Bronchial epithelial cell (primary cell): ENCODE data around the gene GLRA3. TPM values are rescaled to one million over a fixed set of nuclear protein-coding genes. Genes with fewer than 3 reads are reported as not detected.

ENCODE experiments used
- DNase-seq: peaks from one replicate; pipeline ENCODE4 v3.0.0-alpha.2; 2010; ENCODE audit warnings: low read depth
- FAIRE-seq: peaks from 2 replicates; lab custom pipeline; 2011; peaks lifted over from hg19 to GRCh38; lab: Jason Lieb, UNC
- H3K27me3 ChIP-seq: 2 replicates; pipeline ENCODE4 v1.5.1; 2011; ENCODE audit warnings: low read length; ENCODE audit not compliant: control insufficient read depth, insufficient read depth
- H3K36me3 ChIP-seq: 2 replicates; pipeline ENCODE4 v1.5.1; 2011; ENCODE audit warnings: low read length; ENCODE audit not compliant: control insufficient read depth, insufficient read depth
- H3K4me3 ChIP-seq: 2 replicates; pipeline ENCODE4 v1.5.1; 2011; ENCODE audit warnings: mild to moderate bottlenecking, low read depth, low read length, control low read depth
- total RNA-seq: library from RNA; depleted of rRNA; stranded (reverse); fragments of >200 nt; gene quantifications from 2 replicates; pipeline ENCODE4 v1.2.1, GENCODE V29; 2014
- TF ChIP-seq, protein P1 (sequence below): IDR thresholded peaks from 2 replicates; pipeline ENCODE4 v1.5.1; 2011; ENCODE audit warnings: mild to moderate bottlenecking, moderate library complexity, low read length, control low read depth, inconsistent platforms; ENCODE audit not compliant: insufficient read depth, severe bottlenecking

The GLRA3 gene
- total RNA-seq, 1 donor from 2014 or later, result not detected

DNA sequence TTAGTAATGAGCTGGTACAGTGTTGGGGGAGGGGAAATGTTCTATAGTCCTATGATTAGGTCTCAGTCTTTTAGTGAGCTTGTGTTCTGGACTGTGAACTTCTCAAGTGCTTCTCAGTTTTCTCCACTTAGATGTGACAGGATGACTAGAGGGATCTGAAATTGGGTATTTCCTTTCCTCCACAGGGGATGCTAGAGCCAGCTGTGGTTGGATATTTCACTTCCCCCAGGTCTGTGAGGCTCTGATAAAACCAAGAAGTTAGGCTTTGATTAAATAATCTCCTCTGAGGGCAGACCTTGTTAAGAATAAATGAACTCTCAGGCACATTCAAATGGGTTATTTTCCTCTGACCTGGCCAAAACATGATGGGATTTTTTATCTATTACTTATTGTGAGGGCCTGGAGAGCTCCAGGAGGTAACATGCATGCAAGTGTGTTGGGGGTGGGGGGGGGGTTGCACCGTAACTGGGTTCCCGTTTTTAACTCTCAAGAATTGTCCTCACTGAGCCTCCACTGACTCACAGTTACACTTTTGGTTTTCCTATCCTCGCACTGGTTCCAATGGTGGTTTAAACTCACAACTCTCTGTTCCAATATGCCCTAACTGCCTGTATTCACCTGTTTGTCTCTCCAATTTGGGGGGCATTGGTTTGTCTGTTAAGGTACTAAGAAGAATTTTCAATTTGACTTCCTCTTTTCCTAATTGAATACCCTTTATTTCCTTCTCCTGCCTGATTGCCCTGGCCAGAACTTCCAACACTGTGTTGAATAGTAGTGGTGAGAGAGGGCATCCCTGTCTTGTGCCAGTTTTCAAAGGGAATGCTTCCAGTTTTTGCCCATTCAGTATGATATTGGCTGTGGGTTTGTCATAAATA is 28.1 kb upstream of the GLRA3 start:
- Histone ChIP-seq H3K27me3 (no peaks in the 10 kb centered on the region), H3K36me3 (no peaks in the 10 kb centered on the region), H3K4me3 (no peak overlapping the region)
- TF ChIP-seq, protein P1, sequence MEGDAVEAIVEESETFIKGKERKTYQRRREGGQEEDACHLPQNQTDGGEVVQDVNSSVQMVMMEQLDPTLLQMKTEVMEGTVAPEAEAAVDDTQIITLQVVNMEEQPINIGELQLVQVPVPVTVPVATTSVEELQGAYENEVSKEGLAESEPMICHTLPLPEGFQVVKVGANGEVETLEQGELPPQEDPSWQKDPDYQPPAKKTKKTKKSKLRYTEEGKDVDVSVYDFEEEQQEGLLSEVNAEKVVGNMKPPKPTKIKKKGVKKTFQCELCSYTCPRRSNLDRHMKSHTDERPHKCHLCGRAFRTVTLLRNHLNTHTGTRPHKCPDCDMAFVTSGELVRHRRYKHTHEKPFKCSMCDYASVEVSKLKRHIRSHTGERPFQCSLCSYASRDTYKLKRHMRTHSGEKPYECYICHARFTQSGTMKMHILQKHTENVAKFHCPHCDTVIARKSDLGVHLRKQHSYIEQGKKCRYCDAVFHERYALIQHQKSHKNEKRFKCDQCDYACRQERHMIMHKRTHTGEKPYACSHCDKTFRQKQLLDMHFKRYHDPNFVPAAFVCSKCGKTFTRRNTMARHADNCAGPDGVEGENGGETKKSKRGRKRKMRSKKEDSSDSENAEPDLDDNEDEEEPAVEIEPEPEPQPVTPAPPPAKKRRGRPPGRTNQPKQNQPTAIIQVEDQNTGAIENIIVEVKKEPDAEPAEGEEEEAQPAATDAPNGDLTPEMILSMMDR, result no peak
- FAIRE-seq (no peak), DNase-seq (no peak)

DNA sequence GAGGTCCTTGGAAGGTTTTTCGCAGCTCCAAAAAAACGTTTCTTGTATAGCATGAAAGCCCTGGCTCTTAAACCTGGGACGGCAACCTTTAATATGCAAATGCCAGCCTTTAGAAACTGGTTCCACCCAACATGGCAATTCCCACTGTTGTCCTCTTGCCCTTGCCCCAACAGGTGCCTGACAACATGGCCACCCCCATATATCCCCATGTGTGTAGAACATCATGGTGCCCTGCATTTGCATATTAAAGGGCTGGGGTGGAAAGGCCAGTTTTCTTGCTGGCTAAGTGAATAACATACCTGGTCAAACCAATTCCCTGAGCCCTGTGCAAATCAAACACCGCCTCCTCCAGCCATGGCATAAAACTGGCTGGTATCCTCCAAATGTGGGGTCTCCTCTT is 26.0 kb upstream of the GLRA3 start:
- Histone ChIP-seq H3K4me3 (no peak overlapping the region), H3K36me3 (no peaks in the 10 kb centered on the region), H3K27me3 (no peaks in the 10 kb centered on the region)
- no peak for FAIRE-seq
- TF ChIP-seq, protein P1, result no peak
- no peak for DNase-seq

DNA sequence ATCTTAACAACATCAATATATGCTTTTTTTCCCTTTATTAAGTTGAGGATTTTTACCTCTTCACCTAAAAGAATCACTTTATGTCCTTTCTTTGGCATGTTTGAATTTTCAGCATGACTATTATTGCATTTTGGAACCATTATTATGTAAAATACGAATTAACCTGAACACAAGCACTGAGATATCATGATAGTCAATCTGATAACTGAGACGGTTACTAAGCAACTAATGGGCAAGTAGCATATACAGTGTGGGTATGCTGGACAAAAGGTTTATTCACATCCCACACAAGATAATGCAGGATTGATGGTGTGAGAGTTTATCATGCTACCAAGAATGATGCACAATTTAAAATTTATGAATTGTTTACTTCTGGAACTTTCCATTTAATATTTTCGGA is 24.6 kb upstream of the GLRA3 start:
- FAIRE-seq (no peak), DNase-seq (no peak)
- Histone ChIP-seq H3K4me3 (no peak overlapping the region), H3K36me3 (no peaks in the 10 kb centered on the region), H3K27me3 (no peaks in the 10 kb centered on the region)
- TF ChIP-seq, protein P1, result no peak

DNA sequence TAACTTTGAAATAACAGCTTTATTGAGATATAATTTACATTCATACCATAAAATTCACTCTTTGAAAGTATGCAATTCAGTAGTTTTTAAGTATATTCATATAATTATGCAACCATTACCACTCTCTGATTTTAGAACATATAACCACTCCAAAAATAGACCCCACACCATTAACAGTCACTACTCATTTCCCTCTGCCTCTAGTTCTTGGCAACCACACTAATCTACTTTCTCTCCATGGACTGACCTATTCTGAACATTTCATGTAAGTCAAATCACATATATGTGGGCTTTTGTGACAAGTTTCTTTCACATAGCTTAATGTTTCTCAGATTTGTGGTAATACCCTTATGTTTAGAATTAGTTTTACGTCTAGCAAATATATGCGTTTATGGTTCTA is 19.5 kb upstream of the GLRA3 start:
- Histone ChIP-seq H3K27me3 (no peaks in the 10 kb centered on the region), H3K36me3 (no peaks in the 10 kb centered on the region), H3K4me3 (no peak overlapping the region)
- FAIRE-seq (no peak), DNase-seq (no peak)
- TF ChIP-seq, protein P1, result no peak

DNA sequence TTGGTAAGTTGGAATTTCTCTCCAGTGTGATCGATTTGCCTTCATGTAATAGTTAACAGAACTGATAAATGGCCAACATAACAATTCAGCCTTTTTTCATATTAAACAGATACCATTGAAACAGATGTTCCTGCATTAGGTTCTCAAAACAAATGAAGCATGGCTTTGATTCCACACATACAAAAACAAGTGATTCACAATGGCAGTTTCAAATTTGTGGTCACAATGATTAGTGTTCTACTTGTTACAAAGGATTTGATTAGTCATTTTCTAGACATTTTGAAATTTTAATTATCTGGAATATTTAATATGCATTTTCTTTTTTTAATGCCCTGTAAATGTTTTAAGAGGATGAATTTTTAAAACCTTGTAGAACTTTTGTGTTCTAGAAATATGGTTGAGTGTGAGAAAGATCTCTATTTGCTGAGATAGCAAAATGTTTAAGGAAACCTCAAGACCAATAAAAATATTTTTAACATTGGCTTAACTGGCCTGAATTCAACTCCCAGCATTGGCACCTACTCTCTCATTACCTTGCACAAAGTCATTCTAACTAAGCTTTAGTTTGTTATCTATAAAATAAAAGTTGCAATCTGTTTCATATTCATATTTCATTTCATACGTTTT is 18.9 kb upstream of the GLRA3 start:
- Histone ChIP-seq H3K4me3 (no peak overlapping the region), H3K27me3 (no peaks in the 10 kb centered on the region), H3K36me3 (no peaks in the 10 kb centered on the region)
- TF ChIP-seq, protein P1, result no peak
- FAIRE-seq, result no peak
- no peak for DNase-seq
